ENCODE data around the gene AMHR2. TPM values are rescaled to one million over a fixed set of nuclear protein-coding genes. Genes with fewer than 3 reads are reported as not detected.
"Not testable (repeated sequence)": the region's sequence is repeated elsewhere in the genome, so short reads cannot be mapped to it uniquely, and the experiment has no call there.

Gene AMHR2
- total RNA-seq, 1 experiment from 2014 or later: not detected

DNA sequence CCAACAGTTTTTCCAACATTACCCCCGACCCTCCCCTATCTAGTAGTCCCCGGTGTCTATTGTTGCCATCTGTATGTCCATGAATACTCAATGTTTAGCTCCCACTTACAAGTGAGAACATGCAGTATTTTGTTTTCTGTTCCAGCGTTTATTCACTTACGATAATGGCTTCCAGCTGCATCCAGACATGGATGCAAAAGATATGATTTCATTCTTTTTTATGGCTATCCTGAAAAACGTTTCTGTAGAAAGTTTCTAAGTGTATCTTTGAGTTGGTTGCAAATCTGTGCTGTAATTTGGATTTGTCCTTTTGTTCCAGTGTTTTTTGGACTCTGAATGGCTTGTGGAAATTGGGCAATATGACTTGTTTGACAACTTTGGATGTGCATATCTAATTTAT lies 31.9 kb upstream of the AMHR2 start:
- Mint-ChIP-seq H3K4me3 (ENCODE audit: low read depth, unreplicated experiment) (no peak overlapping the region), H3K27me3 (ENCODE audit: unreplicated experiment) (no peaks in the 10 kb centered on the region), H3K36me3 (ENCODE audit: insufficient read depth, unreplicated experiment) (peaks cover 22% of the 10 kb centered on the region), H3K9me3 (ENCODE audit: low read depth, unreplicated experiment) (no peaks in the 10 kb centered on the region), H3K4me1 (ENCODE audit: low read depth, unreplicated experiment) (peaks cover 8% of the 10 kb centered on the region), H3K27ac (ENCODE audit: unreplicated experiment) (no peak overlapping the region)
- no peak for DNase-seq
- TF ChIP-seq, protein P1, sequence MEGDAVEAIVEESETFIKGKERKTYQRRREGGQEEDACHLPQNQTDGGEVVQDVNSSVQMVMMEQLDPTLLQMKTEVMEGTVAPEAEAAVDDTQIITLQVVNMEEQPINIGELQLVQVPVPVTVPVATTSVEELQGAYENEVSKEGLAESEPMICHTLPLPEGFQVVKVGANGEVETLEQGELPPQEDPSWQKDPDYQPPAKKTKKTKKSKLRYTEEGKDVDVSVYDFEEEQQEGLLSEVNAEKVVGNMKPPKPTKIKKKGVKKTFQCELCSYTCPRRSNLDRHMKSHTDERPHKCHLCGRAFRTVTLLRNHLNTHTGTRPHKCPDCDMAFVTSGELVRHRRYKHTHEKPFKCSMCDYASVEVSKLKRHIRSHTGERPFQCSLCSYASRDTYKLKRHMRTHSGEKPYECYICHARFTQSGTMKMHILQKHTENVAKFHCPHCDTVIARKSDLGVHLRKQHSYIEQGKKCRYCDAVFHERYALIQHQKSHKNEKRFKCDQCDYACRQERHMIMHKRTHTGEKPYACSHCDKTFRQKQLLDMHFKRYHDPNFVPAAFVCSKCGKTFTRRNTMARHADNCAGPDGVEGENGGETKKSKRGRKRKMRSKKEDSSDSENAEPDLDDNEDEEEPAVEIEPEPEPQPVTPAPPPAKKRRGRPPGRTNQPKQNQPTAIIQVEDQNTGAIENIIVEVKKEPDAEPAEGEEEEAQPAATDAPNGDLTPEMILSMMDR (IDR thresholded peaks at IDR 0.05; ENCODE audit: unreplicated experiment): no peak
- CTCF ChIA-PET: interaction anchor here (0.6 kb wide), 1 partner anchor 46 kb away, joined by 3 read pairs; no protein-coding TSS in a partner anchor
- intact Hi-C loops (cut with micrococcal nuclease; ENCODE audit: unreplicated experiment): no loop called here
- BruUV-seq (replicated peaks): no TSS peak

DNA sequence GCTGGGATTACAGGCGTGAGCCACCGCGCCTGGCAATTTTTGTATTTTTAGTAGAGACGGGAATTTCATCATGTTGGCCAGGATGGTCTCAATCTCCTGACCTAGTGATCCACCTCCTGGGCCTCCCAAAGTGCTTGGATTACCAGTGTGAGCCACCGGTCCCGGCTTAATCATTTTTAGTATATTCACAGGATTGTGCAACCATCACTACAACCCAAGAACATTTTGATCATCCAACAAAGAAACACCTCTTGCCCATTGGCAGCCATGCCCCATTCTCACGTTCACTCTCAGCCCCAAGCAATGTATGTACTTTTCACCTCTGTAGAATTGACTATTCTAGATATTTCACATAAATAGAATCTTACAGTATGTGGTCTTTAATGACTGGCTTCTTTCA lies 23.8 kb upstream of the AMHR2 start:
- H3K4me3 Mint-ChIP-seq (ENCODE audit: low read depth, unreplicated experiment): no peak overlapping the region
- H3K27me3 Mint-ChIP-seq (ENCODE audit: unreplicated experiment): no peaks in the 10 kb centered on the region
- H3K36me3 Mint-ChIP-seq (ENCODE audit: insufficient read depth, unreplicated experiment): peaks cover 21% of the 10 kb centered on the region
- CTCF ChIA-PET: no interaction called here
- BruUV-seq (replicated peaks): no TSS peak
- H3K9me3 Mint-ChIP-seq (ENCODE audit: low read depth, unreplicated experiment): no peaks in the 10 kb centered on the region
- no peak overlapping the region for H3K27ac Mint-ChIP-seq (ENCODE audit: unreplicated experiment)
- no peaks in the 10 kb centered on the region for H3K4me1 Mint-ChIP-seq (ENCODE audit: low read depth, unreplicated experiment)
- intact Hi-C loops (cut with micrococcal nuclease; ENCODE audit: unreplicated experiment): no loop called here
- TF ChIP-seq, protein P1 (IDR thresholded peaks at IDR 0.05; ENCODE audit: unreplicated experiment): no peak
- DNase-seq: no peak

DNA sequence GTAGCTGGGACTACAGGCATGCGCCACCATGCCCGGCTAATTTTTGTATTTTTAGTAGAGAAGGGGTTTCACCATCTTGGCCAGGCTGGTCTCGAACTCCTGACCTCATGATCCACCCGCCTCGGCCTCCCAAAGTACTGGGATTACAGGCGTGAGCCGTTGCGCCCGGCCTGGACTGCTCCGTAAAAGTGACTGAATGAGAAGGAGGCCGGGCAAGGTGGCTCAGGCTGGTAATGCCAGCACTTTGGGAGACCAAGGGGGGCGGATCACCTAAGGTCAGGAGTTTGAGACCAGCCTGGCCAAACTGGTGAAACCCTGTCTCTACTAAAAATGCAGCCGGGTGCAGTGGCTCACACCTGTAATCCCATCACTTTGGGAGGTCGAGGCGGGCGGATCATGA lies 21.3 kb upstream of the AMHR2 start:
- H3K4me3 Mint-ChIP-seq (ENCODE audit: low read depth, unreplicated experiment); H3K27ac Mint-ChIP-seq (ENCODE audit: unreplicated experiment); H3K4me1 Mint-ChIP-seq (ENCODE audit: low read depth, unreplicated experiment); BruUV-seq (replicated peaks); H3K27me3 Mint-ChIP-seq (ENCODE audit: unreplicated experiment); intact Hi-C loops (cut with micrococcal nuclease; ENCODE audit: unreplicated experiment); H3K9me3 Mint-ChIP-seq (ENCODE audit: low read depth, unreplicated experiment); CTCF ChIA-PET; DNase-seq: not testable (repeated sequence)
- peaks cover 28% of the 10 kb centered on the region for H3K36me3 Mint-ChIP-seq (ENCODE audit: insufficient read depth, unreplicated experiment)

DNA sequence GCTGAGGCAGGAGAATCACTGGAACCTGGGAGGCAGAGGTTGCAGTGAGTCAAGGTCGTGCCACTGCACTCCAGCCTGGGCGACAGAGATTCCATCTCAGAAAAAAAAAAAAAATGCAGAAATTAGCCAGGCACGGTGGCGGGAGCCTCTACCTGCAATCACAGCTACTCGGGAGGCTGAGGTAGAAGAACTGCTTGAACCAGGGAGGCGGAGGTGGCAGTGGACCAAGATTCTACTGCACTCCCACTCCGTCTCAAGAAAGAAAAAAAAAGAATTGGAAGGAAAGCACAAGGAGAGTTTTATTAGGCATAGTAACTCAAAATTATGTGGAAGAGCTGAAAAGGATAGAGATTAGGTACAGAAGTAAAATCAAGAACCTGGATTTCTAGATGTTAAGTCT lies 20.8 kb upstream of the AMHR2 start:
- CTCF ChIA-PET: no interaction called here
- H3K27ac Mint-ChIP-seq (ENCODE audit: unreplicated experiment): no peak overlapping the region
- no peaks in the 10 kb centered on the region for H3K27me3 Mint-ChIP-seq (ENCODE audit: unreplicated experiment)
- no peak overlapping the region for H3K4me3 Mint-ChIP-seq (ENCODE audit: low read depth, unreplicated experiment)
- no peaks in the 10 kb centered on the region for H3K9me3 Mint-ChIP-seq (ENCODE audit: low read depth, unreplicated experiment)
- TF ChIP-seq, protein P1 (IDR thresholded peaks at IDR 0.05; ENCODE audit: unreplicated experiment): no peak
- no peaks in the 10 kb centered on the region for H3K4me1 Mint-ChIP-seq (ENCODE audit: low read depth, unreplicated experiment)
- H3K36me3 Mint-ChIP-seq (ENCODE audit: insufficient read depth, unreplicated experiment): peaks cover 28% of the 10 kb centered on the region
- BruUV-seq (replicated peaks): no TSS peak
- DNase-seq: no peak
- intact Hi-C loops (cut with micrococcal nuclease; ENCODE audit: unreplicated experiment): no loop called here

DNA sequence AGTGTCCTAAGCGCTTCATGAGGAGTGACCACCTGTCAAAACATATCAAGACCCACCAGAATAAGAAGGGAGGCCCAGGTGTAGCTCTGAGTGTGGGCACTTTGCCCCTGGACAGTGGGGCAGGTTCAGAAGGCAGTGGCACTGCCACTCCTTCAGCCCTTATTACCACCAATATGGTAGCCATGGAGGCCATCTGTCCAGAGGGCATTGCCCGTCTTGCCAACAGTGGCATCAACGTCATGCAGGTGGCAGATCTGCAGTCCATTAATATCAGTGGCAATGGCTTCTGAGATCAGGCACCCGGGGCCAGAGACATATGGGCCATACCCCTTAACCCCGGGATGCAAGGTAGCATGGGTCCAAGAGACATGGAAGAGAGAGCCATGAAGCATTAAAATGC lies 12.7 kb upstream of the AMHR2 start:
- intact Hi-C loops (cut with micrococcal nuclease; ENCODE audit: unreplicated experiment): no loop called here
- TF ChIP-seq, protein P1 (IDR thresholded peaks at IDR 0.05; ENCODE audit: unreplicated experiment): no peak
- Mint-ChIP-seq H3K36me3 (ENCODE audit: insufficient read depth, unreplicated experiment) (peaks cover 32% of the 10 kb centered on the region), H3K27ac (ENCODE audit: unreplicated experiment) (no peak overlapping the region), H3K27me3 (ENCODE audit: unreplicated experiment) (no peaks in the 10 kb centered on the region), H3K9me3 (ENCODE audit: low read depth, unreplicated experiment) (no peaks in the 10 kb centered on the region), H3K4me3 (ENCODE audit: low read depth, unreplicated experiment) (no peak overlapping the region), H3K4me1 (ENCODE audit: low read depth, unreplicated experiment) (peaks cover 14% of the 10 kb centered on the region)
- CTCF ChIA-PET: no interaction called here
- no peak for DNase-seq
- no TSS peak for BruUV-seq (replicated peaks)

All from Calu3 (cell line).